GM21367 (cell line): Measurements from ENCODE around the gene SH3BP5.

Experiments
- ATAC-seq: cut with Tn5 transposase; IDR thresholded peaks from one replicate; pipeline ENCODE4 v1.9.1; 2021; ENCODE audit not compliant: unreplicated experiment

The SH3BP5 gene

DNA sequence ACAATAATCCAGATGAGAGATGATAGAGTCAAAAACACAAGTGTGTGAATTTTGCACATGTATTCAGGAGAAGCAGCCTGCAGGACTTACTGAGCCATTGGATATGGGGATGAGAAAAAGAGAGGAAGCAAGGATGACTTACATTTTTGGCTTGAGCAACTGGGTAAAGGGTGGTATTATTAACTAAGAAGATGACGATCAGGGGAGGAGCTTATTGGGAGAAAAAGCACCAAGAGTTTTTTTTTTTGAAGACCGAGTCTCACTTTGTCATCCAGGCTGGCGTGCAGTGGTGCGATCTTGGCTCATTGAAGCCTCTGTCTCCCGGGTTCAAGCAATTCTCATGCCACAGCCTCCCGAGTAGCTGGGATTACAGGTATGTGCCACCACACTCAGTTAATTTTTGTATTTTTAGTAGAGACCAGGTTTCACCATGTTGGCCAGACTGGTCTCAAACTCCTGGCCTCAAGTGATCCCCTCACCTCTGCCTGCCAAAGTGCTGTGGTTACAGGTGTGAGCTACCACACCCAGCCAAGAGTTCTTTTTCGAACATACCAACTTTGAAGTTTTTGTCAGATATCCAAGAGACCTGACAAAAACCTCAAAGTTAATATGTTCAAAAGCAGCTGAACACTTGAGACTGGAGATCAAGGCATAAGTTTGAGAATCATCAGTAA is 14.8 kb upstream of the SH3BP5 start:
- no peak for ATAC-seq

- no peak for ATAC-seq
Observed at GRCh38 chr3:15346516-15346915, 14.1 kb upstream of the SH3BP5 start.

- peak; percentile 90 for ATAC-seq
Observed at GRCh38 chr3:15345608-15346137, 13.3 kb upstream of the SH3BP5 start.

- ATAC-seq: peak; percentile 24
Observed at GRCh38 chr3:15345066-15345607, 12.8 kb upstream of the SH3BP5 start.

- ATAC-seq: no peak
Observed at GRCh38 chr3:15342945-15343344, 10.6 kb upstream of the SH3BP5 start.

GRCh38 chr3:15342246-15342645 is 9.9 kb upstream of the SH3BP5 start:
- no peak for ATAC-seq

DNA sequence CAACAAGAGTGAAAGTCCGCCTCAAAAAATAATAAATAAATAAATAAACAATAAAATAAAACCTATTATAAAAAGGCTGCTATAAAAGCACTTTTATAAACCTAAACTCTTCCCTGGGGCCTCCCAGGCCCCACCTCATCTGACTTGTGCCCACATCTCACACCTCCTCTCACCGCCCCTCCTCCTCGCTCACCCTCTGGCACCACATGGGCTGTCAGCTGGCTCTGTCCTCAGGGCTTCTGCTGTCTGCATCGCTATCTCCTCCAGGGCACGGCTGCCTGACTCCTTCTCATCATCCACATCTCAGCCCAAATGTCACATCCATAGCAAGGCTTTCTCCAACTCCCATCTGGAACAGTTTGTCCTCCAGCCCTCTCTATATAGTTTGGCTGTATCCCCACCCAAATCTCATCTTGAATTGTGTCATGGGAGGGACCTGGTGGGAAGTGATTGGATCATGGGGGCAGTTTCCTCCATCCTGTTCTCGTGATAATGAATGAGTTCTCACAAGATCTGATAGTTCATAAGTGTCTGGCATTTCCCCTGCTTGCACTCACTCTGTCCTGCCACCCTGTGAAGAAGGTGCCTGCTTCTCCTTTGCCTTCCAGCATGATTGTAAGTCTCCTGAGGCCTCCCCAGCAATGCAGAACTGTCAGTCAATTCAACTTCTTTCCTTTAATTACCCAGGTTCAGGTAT is 8.8 kb upstream of the SH3BP5 start:
- ATAC-seq: no peak

GRCh38 chr3:15339786-15340215 is 7.4 kb upstream of the SH3BP5 start:
- ATAC-seq: no peak

- ATAC-seq: no peak
Observed at GRCh38 chr3:15339001-15339400, 6.6 kb upstream of the SH3BP5 start.

- no peak for ATAC-seq
Observed at GRCh38 chr3:15337963-15338362, 5.6 kb upstream of the SH3BP5 start.

DNA sequence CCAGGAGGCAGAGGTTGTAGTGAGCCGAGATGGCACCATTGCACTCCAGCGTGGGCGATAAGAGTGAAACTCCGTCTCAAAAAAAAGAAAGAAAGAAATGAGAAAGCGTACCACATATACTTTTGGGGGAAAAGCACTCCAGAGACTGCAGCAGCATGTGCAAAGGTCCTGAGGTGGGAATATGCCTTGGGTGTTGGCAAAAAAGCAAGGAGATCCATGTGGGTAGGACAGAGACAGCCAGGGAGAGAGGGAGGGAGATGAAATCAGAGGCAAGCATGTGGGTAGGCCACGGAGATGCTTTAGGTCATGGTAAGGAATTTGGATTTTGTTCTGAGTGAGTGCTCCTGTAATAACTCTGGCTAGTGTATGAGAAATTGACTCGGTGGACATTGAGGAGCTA is 3.7 kb upstream of the SH3BP5 start:
- ATAC-seq: no peak

GRCh38 chr3:15333956-15334263 is 1.5 kb upstream of the SH3BP5 start:
- ATAC-seq: no peak

DNA sequence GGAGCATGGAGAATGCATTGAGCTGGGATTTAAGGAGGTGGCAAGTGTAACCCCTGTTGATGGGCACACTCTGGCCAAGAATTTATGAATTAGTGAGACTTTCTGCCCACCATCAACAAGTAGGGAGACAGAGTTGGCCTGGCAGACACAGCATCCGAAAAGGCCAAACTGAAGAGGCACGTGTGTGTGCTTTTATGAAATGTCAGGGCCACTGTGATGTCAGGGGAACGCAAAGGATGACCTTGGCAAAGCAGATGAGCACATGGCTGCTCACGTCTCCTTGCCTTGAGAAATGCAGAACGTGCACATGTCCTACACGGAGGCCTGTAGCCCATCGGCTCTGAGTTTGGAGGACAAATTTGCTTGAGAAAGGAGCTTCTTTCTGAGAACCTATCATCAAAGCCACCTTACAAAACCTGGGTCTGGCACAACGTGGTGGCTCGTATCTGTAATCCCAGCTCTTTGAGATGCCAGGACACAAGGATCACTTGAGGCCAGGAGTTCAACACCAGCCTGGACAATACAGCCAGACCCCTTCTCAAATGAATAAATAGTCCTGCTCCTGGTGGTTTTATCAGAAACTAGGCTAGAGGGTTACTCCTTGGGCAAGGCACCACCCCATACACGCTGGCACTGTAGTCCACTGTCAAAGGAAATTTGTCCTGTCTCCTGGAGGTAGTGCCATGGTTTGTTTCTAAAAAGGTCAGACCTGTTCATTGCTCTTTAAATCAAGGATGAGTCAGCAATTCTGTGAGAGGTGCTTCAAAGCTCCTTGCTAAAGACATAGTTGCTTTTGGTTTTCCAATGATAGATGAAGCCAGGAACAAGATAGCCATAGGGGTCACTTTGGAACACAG is 941 bp upstream of the SH3BP5 start:
- ATAC-seq: no peak

DNA sequence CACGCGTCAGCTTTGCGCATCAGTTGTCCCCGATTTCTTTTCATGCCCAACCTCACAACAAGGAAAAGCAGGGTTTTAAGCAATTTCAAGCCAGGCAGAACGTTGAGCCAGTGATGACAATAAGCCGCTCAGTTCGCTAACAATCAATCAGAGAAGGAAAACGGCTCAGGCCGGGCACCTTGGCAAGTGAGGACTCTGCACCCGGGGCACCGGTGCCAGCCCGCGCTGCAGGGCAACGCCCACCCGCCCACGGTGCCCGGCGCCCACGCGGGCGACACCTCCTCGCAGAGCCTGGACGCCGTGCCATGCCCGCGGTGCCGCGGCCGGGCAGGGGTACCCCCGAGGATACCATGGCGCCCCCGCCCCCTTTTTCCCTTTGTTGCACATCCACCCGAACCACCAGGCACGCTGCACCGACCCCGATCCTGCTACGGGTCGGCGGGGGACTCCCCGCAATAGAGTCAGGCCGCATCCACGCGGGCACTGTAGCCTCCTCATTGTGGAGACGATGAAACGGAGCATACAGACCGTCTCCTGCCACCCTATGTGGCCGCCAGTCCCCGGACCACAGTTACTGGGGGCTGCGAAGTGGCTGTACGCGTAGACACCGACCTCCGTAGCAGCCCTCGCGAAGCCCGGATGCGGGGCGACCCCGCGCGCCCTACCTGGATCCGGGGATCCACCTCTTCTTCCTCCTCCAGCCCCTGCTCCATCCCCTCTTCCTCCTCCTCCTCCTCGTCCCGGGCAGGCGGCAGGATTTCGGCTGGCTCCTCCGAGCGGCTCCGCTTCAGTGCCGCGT is 581 bp downstream of the SH3BP5 start:
- ATAC-seq: peak; percentile 22

- ATAC-seq: no peak
Observed at GRCh38 chr3:15331072-15331605, 1.2 kb downstream of the SH3BP5 start.

DNA sequence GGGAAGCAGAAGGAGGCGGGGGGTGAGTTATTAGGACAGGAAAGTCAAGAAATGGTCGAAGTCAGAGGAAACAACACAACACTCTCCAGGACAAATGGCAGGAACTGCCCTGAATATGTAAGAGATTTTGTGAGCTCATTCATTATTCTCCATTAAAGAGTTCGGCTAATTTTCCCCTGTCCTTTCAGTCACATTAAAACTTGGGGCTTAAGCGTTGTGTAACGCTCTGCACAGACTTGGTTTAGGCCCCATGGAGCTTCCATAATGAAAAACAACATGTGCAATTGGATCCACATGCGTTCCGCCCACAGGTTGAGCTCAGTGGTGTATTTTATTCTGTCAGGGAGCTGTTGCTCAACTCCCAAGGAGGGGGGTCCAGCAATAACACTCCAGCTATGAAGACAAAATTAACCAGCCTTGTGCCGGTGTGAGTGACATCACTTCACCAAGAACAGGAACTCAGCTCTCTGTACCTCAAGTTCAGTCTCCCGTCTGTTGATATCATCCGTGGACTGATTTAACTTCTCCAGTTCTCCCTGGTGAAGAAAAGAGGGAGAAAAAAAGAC is 2.3 kb downstream of the SH3BP5 start:
- no peak for ATAC-seq

DNA sequence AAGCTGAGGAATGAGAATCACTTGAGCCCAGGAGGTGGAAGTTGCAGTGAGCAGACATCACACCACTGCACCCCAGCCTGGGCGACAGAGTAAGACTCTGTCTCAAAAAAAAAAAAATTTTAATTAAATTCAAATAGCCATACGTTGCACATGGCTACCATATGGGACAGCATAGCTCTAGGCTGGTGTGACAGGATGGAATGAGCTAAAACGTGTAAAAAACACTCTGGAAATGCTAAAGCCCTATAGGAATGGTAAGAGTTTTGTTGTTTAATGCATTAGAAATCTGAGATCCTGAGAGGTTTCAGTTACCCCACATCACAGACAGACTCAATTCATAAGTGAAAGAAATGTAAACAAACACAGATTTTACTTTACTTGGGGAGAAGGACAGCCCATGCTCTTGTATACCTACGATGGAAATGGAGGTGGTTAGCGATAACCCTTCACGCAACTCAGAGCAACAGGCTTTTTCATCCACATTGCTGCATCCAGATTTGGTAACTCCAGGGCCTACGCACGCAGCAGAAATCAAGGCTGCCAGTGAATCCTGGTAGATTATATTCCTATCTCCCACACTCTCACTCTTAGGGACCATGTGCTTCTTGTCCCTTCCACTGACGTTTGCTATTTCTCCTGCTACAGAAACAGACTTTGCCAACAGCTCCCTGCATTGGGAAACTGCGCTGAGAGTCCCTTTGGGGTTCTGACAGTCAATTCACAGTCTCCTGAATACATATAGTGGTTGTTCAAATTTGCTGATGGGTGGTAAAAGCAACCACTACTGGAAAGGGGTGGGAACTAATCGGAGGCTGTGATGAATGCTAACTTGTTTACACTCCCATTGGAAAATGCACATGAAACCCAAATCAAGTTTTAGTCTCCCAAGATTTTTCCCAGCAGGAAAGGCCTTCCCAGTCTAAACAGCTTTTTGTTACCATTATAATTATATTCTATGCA is 3.1 kb downstream of the SH3BP5 start:
- ATAC-seq: no peak

DNA sequence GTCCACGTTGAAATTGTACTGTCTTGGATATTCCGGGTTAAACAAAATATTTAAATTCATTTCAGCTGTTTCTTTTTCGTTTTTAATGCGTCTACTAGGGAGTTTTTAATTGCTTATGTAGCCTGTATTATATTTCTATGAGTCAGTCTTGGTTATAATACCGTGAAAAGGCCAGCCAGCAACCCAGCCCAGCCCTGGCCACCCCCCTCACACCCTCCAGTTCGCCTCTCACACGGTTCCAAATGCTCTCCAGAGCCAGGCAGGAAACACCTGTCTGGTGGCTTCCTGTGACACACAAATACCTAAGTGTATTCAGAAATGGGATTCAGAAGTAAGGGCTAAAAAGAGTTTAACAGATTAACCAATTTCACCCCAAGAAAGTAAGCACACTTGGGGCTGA is 4.4 kb downstream of the SH3BP5 start:
- no peak for ATAC-seq

GRCh38 chr3:15326673-15327072 is 5.7 kb downstream of the SH3BP5 start:
- ATAC-seq: no peak
